Neutrophil (primary cell): ENCODE results near the gene ANKRD10.
"Not testable (repeated sequence)": the region's sequence is repeated elsewhere in the genome, so short reads cannot be mapped to it uniquely, and the experiment has no call there.

ENCODE experiments used
- H3K27ac ChIP-seq: fragments of 200-600 bp; sonication (generic); 2 replicates; pipeline ENCODE4 v1.5.1; 2016; ENCODE audit warnings: mild to moderate bottlenecking, moderate library complexity
- H3K27me3 ChIP-seq: fragments of 200-600 bp; sonication (generic); 2 replicates; pipeline ENCODE4 v1.6.0; 2016; ENCODE audit warnings: mild to moderate bottlenecking
- H3K36me3 ChIP-seq: fragments of 200-600 bp; sonication (generic); 2 replicates; pipeline ENCODE4 v1.5.1; 2017
- H3K4me1 ChIP-seq, 2 experiments: fragments of 200-600 bp in 1 of 2; sonication (generic) in 1 of 2; 1 replicate in 1 of 2; 2 replicates in 1 of 2; pipeline versions ENCODE4 v1.5.1 to v1.6.1; 2013 to 2016; ENCODE audit warnings: low read depth in 1 of 2, low read length in 1 of 2, mild to moderate bottlenecking in 1 of 2, moderate library complexity in 1 of 2; ENCODE audit not compliant: control insufficient read depth in 1 of 2, insufficient read depth in 1 of 2
- H3K4me3 ChIP-seq, 2 experiments: fragments of 200-600 bp in 1 of 2; sonication (generic) in 1 of 2; 1 replicate in 1 of 2; 2 replicates in 1 of 2; pipeline ENCODE4 v1.5.1; 2013 to 2016; ENCODE audit warnings: low read depth in 1 of 2, low read length in 1 of 2, mild to moderate bottlenecking in 1 of 2, moderate library complexity in 1 of 2
- H3K9me3 ChIP-seq: fragments of 200-600 bp; sonication (generic); 2 replicates; pipeline ENCODE4 v1.5.1; 2016
- TF ChIP-seq, protein P1 (sequence below): fragments of 200-600 bp; sonication (generic); IDR thresholded peaks from 2 replicates; pipeline ENCODE4 v1.5.1; 2016; ENCODE audit warnings: antibody characterized with exemption

The ANKRD10 gene

DNA sequence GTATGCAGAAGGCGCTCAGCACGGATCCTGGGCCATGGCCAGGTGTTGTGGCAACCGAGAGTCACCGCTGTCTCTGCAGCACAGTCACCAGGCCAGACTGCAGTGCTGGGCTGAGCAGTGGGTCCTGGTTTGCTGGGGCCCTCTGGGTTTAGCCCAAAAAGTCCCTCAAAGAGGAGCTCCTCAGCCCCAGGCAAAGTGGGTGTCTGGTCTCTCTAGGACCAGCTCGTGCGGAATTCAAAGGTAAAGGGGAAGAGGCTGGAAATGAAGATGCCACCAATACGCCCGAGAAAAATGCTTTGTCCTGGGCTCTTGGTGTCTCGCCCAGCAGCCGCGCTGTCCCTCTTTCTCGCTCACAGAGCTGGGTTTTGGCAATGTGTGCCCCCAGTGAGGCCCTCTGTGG is 38.5 kb upstream of the ANKRD10 start:
- no peak overlapping the region for H3K27ac ChIP-seq
- no peak overlapping the region for H3K4me3 ChIP-seq
- no peaks in the 10 kb centered on the region for H3K36me3 ChIP-seq
- TF ChIP-seq, protein P1, sequence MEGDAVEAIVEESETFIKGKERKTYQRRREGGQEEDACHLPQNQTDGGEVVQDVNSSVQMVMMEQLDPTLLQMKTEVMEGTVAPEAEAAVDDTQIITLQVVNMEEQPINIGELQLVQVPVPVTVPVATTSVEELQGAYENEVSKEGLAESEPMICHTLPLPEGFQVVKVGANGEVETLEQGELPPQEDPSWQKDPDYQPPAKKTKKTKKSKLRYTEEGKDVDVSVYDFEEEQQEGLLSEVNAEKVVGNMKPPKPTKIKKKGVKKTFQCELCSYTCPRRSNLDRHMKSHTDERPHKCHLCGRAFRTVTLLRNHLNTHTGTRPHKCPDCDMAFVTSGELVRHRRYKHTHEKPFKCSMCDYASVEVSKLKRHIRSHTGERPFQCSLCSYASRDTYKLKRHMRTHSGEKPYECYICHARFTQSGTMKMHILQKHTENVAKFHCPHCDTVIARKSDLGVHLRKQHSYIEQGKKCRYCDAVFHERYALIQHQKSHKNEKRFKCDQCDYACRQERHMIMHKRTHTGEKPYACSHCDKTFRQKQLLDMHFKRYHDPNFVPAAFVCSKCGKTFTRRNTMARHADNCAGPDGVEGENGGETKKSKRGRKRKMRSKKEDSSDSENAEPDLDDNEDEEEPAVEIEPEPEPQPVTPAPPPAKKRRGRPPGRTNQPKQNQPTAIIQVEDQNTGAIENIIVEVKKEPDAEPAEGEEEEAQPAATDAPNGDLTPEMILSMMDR = no peak
- H3K9me3 ChIP-seq = no peaks in the 10 kb centered on the region
- no peaks in the 10 kb centered on the region for H3K4me1 ChIP-seq
- H3K27me3 ChIP-seq = no peaks in the 10 kb centered on the region

DNA sequence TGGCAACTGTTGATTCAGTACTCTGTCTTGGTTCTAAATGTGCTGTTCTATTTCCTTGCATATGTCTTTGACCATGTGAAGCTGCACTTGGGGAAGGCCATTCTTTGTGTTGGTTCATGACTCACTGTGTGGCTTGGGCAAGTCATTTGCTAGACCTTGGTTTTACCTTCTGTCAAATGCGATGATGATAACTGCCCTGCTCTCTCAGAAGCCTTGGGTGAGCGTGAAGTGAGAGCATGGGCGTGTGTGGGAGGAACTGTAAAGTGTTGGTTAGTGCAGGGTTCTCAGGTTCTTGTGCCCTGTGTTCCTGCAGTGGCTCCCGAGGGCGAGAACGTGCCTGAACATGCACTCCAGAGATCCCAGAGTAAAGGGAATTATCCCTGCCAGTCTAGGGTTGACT is 37.3 kb upstream of the ANKRD10 start:
- H3K4me1 ChIP-seq, H3K27me3 ChIP-seq, H3K9me3 ChIP-seq, H3K4me3 ChIP-seq, H3K27ac ChIP-seq, H3K36me3 ChIP-seq: not testable (repeated sequence)

DNA sequence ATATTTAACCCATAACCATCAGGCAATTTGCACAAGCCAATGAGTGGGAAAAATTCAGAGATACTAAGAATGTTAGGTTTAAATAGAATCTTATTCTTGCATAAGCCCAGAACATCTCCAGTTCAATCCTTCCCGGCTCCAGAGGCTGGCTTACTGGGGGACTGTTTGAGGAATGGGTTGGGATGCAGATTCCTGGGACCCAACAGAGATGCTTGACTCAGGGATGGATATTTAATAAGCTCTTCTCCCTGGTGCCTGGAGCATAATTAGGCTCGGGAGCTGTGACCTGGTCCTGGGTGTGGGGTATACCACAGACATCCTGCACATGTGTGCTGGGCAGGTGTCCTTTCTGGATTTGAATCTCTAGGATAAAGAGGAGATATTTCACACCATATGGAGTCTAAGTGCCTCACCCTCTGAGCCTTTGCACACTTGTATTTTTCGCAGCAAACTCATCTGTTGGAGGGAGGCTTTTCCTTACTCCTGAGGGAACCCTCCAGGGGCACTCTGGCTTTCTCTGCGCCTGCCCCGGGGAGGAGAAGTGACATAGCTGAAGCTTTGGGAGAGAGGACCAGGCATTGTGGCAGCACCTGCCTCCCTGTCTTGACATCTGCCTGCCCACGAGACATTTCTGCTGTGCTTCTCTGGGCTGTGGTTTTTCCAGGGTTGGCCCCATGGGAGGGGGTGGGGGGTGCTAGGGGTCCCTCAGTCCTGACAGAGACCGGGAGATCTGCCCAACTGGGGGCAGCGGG is 36.1 kb upstream of the ANKRD10 start:
- TF ChIP-seq, protein P1 = no peak
- Histone ChIP-seq H3K9me3 (no peaks in the 10 kb centered on the region), H3K27ac (no peak overlapping the region), H3K4me1 (no peaks in the 10 kb centered on the region), H3K4me3 (no peak overlapping the region), H3K27me3 (no peaks in the 10 kb centered on the region), H3K36me3 (no peaks in the 10 kb centered on the region)

DNA sequence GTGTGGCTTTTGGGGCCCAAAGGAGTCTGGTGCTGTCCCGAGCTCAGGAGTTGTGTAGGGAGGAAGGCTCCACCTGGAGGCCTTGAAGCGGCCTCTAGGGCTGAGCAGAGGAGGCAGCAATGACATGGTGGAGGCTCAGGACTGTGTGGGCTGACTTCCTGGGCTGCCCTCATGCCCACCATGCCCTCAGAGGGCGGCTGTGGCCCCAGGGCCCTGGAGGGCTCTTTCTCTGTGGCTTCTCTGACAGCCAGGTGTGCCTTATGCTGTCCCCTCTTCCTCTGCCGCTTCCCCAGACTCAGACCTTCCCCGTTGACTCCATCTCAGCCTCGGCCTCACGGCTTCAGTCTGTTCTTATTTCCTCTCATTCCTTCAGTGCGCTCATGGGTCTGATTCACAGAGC is 35.5 kb upstream of the ANKRD10 start:
- Histone ChIP-seq H3K4me1 (no peaks in the 10 kb centered on the region), H3K27ac (no peak overlapping the region), H3K36me3 (no peaks in the 10 kb centered on the region), H3K27me3 (no peaks in the 10 kb centered on the region), H3K4me3 (no peak overlapping the region), H3K9me3 (no peaks in the 10 kb centered on the region)
- TF ChIP-seq, protein P1 = no peak

DNA sequence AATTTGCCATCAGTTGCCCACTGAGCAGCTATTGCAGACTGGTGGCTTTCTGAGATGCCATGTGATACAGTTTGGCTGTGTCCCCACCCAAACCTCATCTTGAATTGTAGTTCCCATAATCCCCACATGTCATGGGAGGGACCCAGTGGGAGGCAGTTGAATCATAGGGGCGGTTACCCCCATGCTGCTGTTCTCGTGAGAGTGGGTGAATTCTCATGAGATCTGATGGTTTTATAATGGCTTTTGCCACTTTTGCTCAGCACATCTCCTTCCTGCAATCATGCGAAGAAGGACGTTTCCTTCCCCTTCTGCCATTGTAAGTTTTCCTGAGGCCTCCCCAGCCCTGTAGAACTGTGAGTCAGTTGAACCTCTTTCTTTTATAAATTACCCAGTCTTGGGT is 34.8 kb upstream of the ANKRD10 start:
- TF ChIP-seq, protein P1 = no peak
- Histone ChIP-seq H3K27ac (no peak overlapping the region), H3K4me1 (no peaks in the 10 kb centered on the region), H3K36me3 (no peaks in the 10 kb centered on the region), H3K27me3 (peaks cover under 1% of the 10 kb centered on the region), H3K9me3 (no peaks in the 10 kb centered on the region), H3K4me3 (no peak overlapping the region)

DNA sequence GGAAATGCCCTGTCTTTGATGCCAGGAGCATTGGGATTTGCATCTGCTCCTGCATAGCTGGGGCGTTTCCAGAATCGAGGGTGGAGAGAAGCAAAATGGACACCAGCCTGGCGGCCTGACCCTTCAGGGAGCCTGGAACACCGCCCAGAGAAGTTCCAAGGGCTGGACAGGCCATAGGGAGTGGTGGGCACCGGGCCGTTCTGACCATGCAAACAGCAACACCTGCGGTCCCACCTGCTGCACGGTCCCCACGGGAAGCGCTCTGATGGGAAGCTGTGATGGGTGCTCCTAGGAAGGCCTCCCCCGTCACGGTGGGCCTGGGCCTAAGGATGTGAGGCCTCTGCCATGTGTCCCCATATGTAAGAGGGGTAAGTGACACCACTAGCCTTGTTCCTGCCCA is 34.2 kb upstream of the ANKRD10 start:
- Histone ChIP-seq H3K27me3 (peaks cover 5% of the 10 kb centered on the region), H3K4me1 (no peaks in the 10 kb centered on the region), H3K4me3 (no peak overlapping the region), H3K9me3 (no peaks in the 10 kb centered on the region), H3K36me3 (no peaks in the 10 kb centered on the region), H3K27ac (no peak overlapping the region)
- TF ChIP-seq, protein P1 = no peak

DNA sequence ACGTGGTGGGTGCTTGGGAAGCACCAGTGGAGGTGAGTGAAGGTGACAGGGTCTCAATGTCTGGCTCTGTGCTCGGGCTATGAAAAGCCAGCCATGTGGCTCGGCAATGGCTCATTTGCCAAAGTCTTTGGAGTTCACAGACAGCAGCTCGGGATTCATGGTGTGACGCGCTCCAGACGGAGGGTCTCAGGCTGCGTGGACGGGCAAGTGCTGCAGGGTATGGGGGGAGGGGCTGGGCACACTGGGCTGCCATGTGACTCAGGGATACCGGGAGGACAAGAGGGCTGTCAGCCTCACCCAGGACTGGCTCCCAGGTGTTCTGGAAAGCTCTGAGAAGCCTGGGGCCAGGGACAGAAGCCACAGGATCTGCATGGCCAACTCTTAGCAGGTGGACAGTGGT is 32.5 kb upstream of the ANKRD10 start:
- not testable (repeated sequence) for H3K36me3 ChIP-seq, H3K27me3 ChIP-seq, H3K4me3 ChIP-seq, H3K4me1 ChIP-seq, H3K27ac ChIP-seq, H3K9me3 ChIP-seq
